ENCODE measurements around the gene OR10D3.

- no peak for TF ChIP-seq CTCF (IDR thresholded peaks at IDR 0.05)
- no peak for TF ChIP-seq POLR2AphosphoS5 (IDR thresholded peaks at IDR 0.05)
These were observed 15.8 kb downstream of the OR10D3 start for GRCh38 chr11:124198897-124199296.

Measured in upper lobe of left lung (tissue), 4 donors.